Mesenchymal stem cell (in vitro differentiated cells and primary cell): Measurements from ENCODE around the gene CYP2W1.
A peak's percentile ranks its signal among the peaks of the same experiment; 100 is the strongest.

Experiments used
- DNase-seq: peaks from one replicate; pipeline ENCODE4 v3.0.0-alpha.2; 2013
- H2AFZ ChIP-seq: one replicate; pipeline ENCODE4 v1.6.1; 2013; ENCODE audit warnings: low read depth, mild to moderate bottlenecking, control low read depth, inconsistent platforms, low read length, moderate library complexity
- H2AK5ac ChIP-seq: 2 replicates; pipeline ENCODE4 v1.6.1; 2013; ENCODE audit warnings: low read length, moderate library complexity, mild to moderate bottlenecking, inconsistent platforms; ENCODE audit not compliant: severe bottlenecking
- H2BK120ac ChIP-seq: one replicate; pipeline ENCODE4 v1.6.1; 2013; ENCODE audit warnings: low read depth, mild to moderate bottlenecking, inconsistent platforms, low read length, moderate library complexity
- H2BK12ac ChIP-seq, 2 experiments: one replicate each; pipeline ENCODE4 v1.6.1; 2013; ENCODE audit warnings: inconsistent platforms in 2 of 2, low read length in 2 of 2, mild to moderate bottlenecking in 2 of 2, moderate library complexity in 2 of 2, control low read depth in 1 of 2
- H2BK15ac ChIP-seq: one replicate; pipeline ENCODE4 v1.6.1; 2013; ENCODE audit warnings: mild to moderate bottlenecking, low read depth, inconsistent platforms; ENCODE audit not compliant: poor library complexity, severe bottlenecking
- H2BK5ac ChIP-seq: 2 replicates; pipeline ENCODE4 v1.6.1; 2013; ENCODE audit warnings: low read depth, mild to moderate bottlenecking, low read length, control low read depth, inconsistent platforms; ENCODE audit not compliant: poor library complexity, severe bottlenecking
- H3K14ac ChIP-seq, 2 experiments: one replicate each; pipeline ENCODE4 v1.6.1; 2013; ENCODE audit warnings: inconsistent platforms in 2 of 2, low read length in 2 of 2, control low read depth in 1 of 2, mild to moderate bottlenecking in 1 of 2, moderate library complexity in 1 of 2
- H3K18ac ChIP-seq, 2 experiments: one replicate each; pipeline ENCODE4 v1.6.1; 2013; ENCODE audit warnings: inconsistent platforms in 2 of 2, low read length in 2 of 2, control low read depth in 1 of 2, low read depth in 1 of 2, mild to moderate bottlenecking in 1 of 2
- H3K23ac ChIP-seq, 2 experiments: one replicate each; pipeline ENCODE4 v1.6.1; 2013; ENCODE audit warnings: inconsistent platforms in 2 of 2, low read length in 2 of 2, mild to moderate bottlenecking in 2 of 2, moderate library complexity in 2 of 2, control low read depth in 1 of 2
- H3K27ac ChIP-seq: 2 replicates; pipeline ENCODE4 v1.5.1; 2013; ENCODE audit warnings: mild to moderate bottlenecking, moderate library complexity, low read length, control low read depth, inconsistent platforms; ENCODE audit not compliant: poor library complexity, severe bottlenecking
- H3K27me3 ChIP-seq, 2 experiments: 2 replicates each; pipeline versions ENCODE4 v1.6.1 to v1.7.0; 2013; ENCODE audit warnings: low read length in 2 of 2, mild to moderate bottlenecking in 2 of 2, moderate library complexity in 2 of 2, control low read depth in 1 of 2, inconsistent platforms in 1 of 2; ENCODE audit not compliant: control insufficient read depth in 1 of 2, insufficient read depth in 1 of 2
- H3K36me3 ChIP-seq, 2 experiments: 2 replicates each; pipeline versions ENCODE4 v1.6.1 to v1.7.0; 2013; ENCODE audit warnings: low read length in 2 of 2, control low read depth in 1 of 2, inconsistent platforms in 1 of 2, low read depth in 1 of 2, mild to moderate bottlenecking in 1 of 2; ENCODE audit not compliant: insufficient read depth in 2 of 2, control insufficient read depth in 1 of 2
- H3K4ac ChIP-seq, 2 experiments: one replicate each; pipeline ENCODE4 v1.6.1; 2013; ENCODE audit warnings: inconsistent platforms in 2 of 2, low read length in 2 of 2, mild to moderate bottlenecking in 2 of 2, moderate library complexity in 2 of 2, control low read depth in 1 of 2, low read depth in 1 of 2
- H3K4me1 ChIP-seq: 2 replicates; pipeline ENCODE4 v1.6.1; 2013; ENCODE audit warnings: low read depth, low read length, control low read depth; ENCODE audit not compliant: control insufficient read depth, insufficient read depth
- H3K4me2 ChIP-seq: 2 replicates; pipeline ENCODE4 v1.6.1; 2013; ENCODE audit warnings: low read length, mild to moderate bottlenecking, inconsistent platforms; ENCODE audit not compliant: poor library complexity, severe bottlenecking
- H3K4me3 ChIP-seq, 2 experiments: 2 replicates each; pipeline versions ENCODE4 v1.5.1 to v1.7.0; 2013; ENCODE audit warnings: low read length in 2 of 2, mild to moderate bottlenecking in 2 of 2, control low read depth in 1 of 2, low read depth in 1 of 2; ENCODE audit not compliant: insufficient read depth in 1 of 2
- H3K79me1 ChIP-seq: replicated peaks from 2 replicates; pipeline ENCODE4 v1.6.1; 2013; ENCODE audit warnings: mild to moderate bottlenecking, control low read depth, low read length, inconsistent platforms; ENCODE audit not compliant: poor library complexity, severe bottlenecking
- H3K9ac ChIP-seq: 2 replicates; pipeline ENCODE4 v1.7.0; 2013; ENCODE audit warnings: mild to moderate bottlenecking, low read length, moderate library complexity
- H3K9me3 ChIP-seq: 2 replicates; pipeline ENCODE4 v1.7.0; 2013; ENCODE audit warnings: mild to moderate bottlenecking, low read length; ENCODE audit not compliant: control insufficient read depth
- H4K8ac ChIP-seq: one replicate; pipeline ENCODE4 v1.6.1; 2013; ENCODE audit warnings: inconsistent platforms, mild to moderate bottlenecking, low read length, moderate library complexity
- H4K91ac ChIP-seq: one replicate; pipeline ENCODE4 v1.6.1; 2013; ENCODE audit warnings: mild to moderate bottlenecking, low read length, inconsistent platforms
- WGBS: methylation state at CpG from one replicate; pipeline ENCODE4 v1.1.7; 2013; ENCODE audit warnings: mixed read lengths; 5-methylcytosine and 5-hydroxymethylcytosine counted together

The CYP2W1 gene

DNA sequence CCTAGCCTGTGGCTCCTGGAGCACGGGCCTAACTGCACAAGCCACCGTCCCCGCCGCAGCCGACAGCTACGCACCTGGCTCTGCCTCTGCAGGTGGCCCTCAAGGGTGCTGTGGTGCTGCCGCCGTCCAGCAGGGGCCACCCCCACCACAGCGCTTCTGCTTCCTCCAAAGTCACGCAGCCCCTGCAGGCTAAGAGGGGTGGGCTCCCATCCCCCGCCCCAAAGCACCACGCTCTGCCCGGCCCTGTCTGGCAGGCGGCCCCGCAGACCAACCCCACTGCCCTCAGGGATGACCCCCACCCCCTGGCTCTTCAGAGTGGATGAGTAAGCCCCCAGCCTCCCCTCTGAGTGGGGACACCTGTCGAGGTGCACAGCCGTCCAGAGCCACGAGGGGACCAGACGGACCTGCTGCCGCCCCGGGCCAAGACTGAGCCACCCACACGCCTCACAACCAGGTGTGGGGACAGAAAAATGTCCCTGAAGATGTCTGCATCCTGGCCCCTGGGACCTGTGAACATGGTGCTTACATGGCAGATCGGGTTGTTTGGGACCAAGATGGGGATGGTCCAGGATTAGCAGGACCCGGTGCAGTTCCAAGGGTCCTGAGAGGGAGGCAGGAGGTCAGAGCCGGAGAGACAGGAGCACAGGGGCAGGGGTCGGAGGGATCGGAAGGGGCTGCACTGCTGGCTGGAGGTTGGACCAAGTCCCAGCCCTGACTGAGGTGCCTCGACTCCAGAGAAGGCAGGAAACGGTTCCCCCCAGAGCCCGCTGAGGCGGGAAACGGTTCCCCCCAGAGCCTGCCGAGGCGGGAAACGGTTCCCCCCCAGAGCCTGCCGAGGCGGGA is 19.5 kb upstream of the CYP2W1 start:
- WGBS: 72% methylated on average over 37 of the region's 37 CpGs
- H3K79me1 ChIP-seq: peaks cover 16% of the 10 kb centered on the region

DNA sequence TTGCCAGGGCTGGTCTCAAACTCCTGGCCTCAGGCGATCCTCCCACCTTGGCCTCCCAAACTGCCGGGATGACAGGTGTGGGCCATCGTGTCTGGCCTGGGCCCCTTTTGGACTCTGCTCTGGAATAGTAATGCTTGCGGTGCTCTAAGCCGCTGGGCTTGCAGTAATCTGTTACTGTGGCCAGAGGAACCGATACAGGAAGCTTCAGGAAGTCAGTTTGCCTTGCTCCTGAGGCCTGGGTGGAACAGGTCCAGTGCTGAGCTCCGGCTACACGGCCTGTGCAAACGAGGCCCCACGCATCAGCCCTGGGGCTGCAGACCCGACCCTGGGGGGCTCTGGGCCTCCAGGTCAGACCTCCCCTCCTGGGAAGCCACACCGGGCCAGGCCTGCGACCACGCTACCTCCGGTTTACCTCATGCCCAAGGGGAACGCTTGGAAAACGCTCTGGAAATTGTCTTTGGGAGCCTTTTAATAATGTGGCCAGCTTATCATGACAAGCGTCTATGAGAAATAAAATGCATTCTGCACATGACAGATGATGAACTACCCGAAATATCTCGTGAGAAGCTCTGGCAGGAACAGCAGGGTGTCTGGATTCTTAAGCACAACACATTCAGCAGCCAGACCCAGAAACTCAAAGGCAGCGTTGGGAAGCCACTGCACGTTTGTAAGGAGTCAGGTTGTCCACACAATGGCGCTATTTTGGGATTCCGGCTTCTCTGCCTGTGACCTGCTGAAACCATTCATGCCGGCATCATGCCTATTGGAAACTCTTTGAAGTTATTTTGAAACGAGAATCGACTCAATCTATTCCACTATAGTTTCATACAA is 18.4 kb upstream of the CYP2W1 start:
- peaks cover 25% of the 10 kb centered on the region for H3K79me1 ChIP-seq
- no peak overlapping the region for H3K4ac ChIP-seq
- peaks cover 10 to 41% of the 10 kb centered on the region in 2 experiments for H3K27me3 ChIP-seq
- peak overlapping the region; percentile 17 for H3K9ac ChIP-seq
- WGBS: 83% methylated on average over 27 of the region's 27 CpGs
- no peak overlapping the region for H3K27ac ChIP-seq
- H3K4me3 ChIP-seq: peak overlapping the region; percentile 2 to 28
- H3K14ac ChIP-seq: no peak overlapping the region
- H2BK5ac ChIP-seq: no peak overlapping the region
- no peak overlapping the region for H4K91ac ChIP-seq
- no peak overlapping the region for H3K23ac ChIP-seq
- no peak overlapping the region for H2AK5ac ChIP-seq
- H2BK120ac ChIP-seq: no peak overlapping the region
- no peak overlapping the region for H2AFZ ChIP-seq
- H3K4me1 ChIP-seq: peaks cover 19% of the 10 kb centered on the region
- peak overlapping the region; percentile 35 for H3K4me2 ChIP-seq
- H2BK12ac ChIP-seq: no peak overlapping the region
- H3K36me3 ChIP-seq: peaks cover 33 to 35% of the 10 kb centered on the region in 2 experiments
- H4K8ac ChIP-seq: no peak overlapping the region
- H3K9me3 ChIP-seq: no peaks in the 10 kb centered on the region
- DNase-seq: peak; percentile 34
- H2BK15ac ChIP-seq: no peak overlapping the region
- H3K18ac ChIP-seq: no peak overlapping the region

More for the DNA sequence above, 19.5 kb upstream of the CYP2W1 start:
- no peak overlapping the region for H3K9ac ChIP-seq
- no peak overlapping the region for H3K18ac ChIP-seq
- H3K27ac ChIP-seq: no peak overlapping the region
- H3K4me3 ChIP-seq: no peak overlapping the region
- H2BK5ac ChIP-seq: no peak overlapping the region
- peaks cover 22 to 26% of the 10 kb centered on the region in 2 experiments for H3K36me3 ChIP-seq
- H3K4me1 ChIP-seq: peaks cover 25% of the 10 kb centered on the region
- H3K4ac ChIP-seq: no peak overlapping the region
- H3K4me2 ChIP-seq: no peak overlapping the region
- H4K8ac ChIP-seq: peak overlapping the region; percentile 31
- H2BK120ac ChIP-seq: no peak overlapping the region
- H3K14ac ChIP-seq: peak overlapping the region in 1 of 2 experiments; percentile 79
- no peak for DNase-seq
- no peak overlapping the region for H3K23ac ChIP-seq
- H2AFZ ChIP-seq: no peak overlapping the region
- H4K91ac ChIP-seq: no peak overlapping the region
- H2BK12ac ChIP-seq: no peak overlapping the region
- H2BK15ac ChIP-seq: no peak overlapping the region
- no peaks in the 10 kb centered on the region for H3K9me3 ChIP-seq
- H3K27me3 ChIP-seq: peaks cover 15 to 52% of the 10 kb centered on the region in 2 experiments
- H2AK5ac ChIP-seq: no peak overlapping the region

DNA sequence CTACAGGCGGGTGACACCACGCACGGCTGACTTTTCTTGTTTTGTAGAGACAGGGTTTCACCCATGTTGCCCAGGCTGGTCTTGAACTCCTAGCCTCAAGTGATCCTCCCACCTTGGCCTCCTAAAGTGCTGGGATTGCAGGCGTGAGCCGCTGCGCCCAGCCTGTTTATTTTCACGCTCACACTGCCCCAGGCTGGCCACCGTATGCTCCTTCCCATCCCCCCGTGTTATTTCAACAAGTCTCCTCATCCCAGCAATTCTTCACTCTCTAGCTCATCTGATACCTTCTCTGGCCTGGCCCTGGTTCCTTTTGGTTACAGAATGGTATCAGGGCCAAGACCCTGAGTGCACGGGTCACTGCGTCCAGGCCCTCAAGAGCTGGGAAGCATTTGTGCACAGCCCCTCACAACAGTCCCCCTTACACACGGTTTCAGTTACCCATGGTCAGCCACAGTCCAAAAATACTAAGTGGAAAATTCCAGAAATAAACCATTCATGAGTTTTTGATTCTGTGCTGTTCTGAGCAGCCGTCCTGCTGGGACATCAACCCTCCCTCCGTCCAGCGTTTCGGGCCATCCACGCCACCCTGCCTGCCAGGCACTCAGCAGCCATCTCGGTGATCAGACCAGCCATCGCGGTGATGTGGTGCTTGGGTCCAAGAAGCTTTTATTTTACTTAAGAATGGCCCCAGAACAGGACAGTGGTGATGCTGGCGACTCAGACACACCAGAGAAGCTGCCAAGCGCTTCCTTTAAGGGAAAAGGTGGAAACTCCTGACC is 16.5 kb upstream of the CYP2W1 start:
- no peak overlapping the region for H2BK120ac ChIP-seq
- H2BK15ac ChIP-seq: no peak overlapping the region
- no peak overlapping the region for H3K9ac ChIP-seq
- H3K79me1 ChIP-seq: peaks cover 29% of the 10 kb centered on the region
- H2BK5ac ChIP-seq: no peak overlapping the region
- no peak overlapping the region for H4K91ac ChIP-seq
- H3K36me3 ChIP-seq: peaks cover 42 to 50% of the 10 kb centered on the region in 2 experiments
- WGBS: 93% methylated on average over 22 of the region's 22 CpGs
- H2AFZ ChIP-seq: no peak overlapping the region
- H3K14ac ChIP-seq: no peak overlapping the region
- no peak for DNase-seq
- no peak overlapping the region for H2AK5ac ChIP-seq
- no peak overlapping the region for H3K4ac ChIP-seq
- no peak overlapping the region for H3K4me3 ChIP-seq
- no peak overlapping the region for H4K8ac ChIP-seq
- H3K4me1 ChIP-seq: peaks cover 24% of the 10 kb centered on the region
- H3K4me2 ChIP-seq: no peak overlapping the region
- no peak overlapping the region for H3K18ac ChIP-seq
- no peak overlapping the region for H3K27ac ChIP-seq
- H2BK12ac ChIP-seq: no peak overlapping the region
- H3K23ac ChIP-seq: no peak overlapping the region
- peaks cover 10 to 25% of the 10 kb centered on the region in 2 experiments for H3K27me3 ChIP-seq
- no peaks in the 10 kb centered on the region for H3K9me3 ChIP-seq
